ENCODE results near the gene C13orf46. TPM values are rescaled to one million over a fixed set of nuclear protein-coding genes. Genes with fewer than 3 reads are reported as not detected.
A peak's percentile ranks its signal among the peaks of the same experiment; 100 is the strongest.

The C13orf46 gene
- total RNA-seq, 1 donor from 2014 or later = not detected

- Mint-ChIP-seq H3K27ac (peak overlapping the region; percentile 72), H3K9me3 (no peaks in the 10 kb centered on the region), H3K27me3 (ENCODE audit: insufficient read depth, low read depth) (no peaks in the 10 kb centered on the region), H3K36me3 (peaks cover 12% of the 10 kb centered on the region), H3K4me1 (no peaks in the 10 kb centered on the region), H3K4me3 (no peak overlapping the region)
- H3K36me3 ChIP-seq = no peaks in the 10 kb centered on the region
- H2AFZ ChIP-seq (replicated peaks) = no peak overlapping the region
- H3K9ac ChIP-seq = no peak overlapping the region
- no peaks in the 10 kb centered on the region for H4K20me1 ChIP-seq (ENCODE audit: low read depth)
- H3K27ac ChIP-seq = no peak overlapping the region
- H3F3A ChIP-seq (ENCODE audit: low read depth) = no peaks in the 10 kb centered on the region
- H3K27me3 ChIP-seq = no peaks in the 10 kb centered on the region
- H3K4me2 ChIP-seq = no peak overlapping the region
- TF ChIP-seq EZH2 (IDR thresholded peaks at IDR 0.05) (no peak), CTCF (IDR thresholded peaks at IDR 0.05) (no peak), EZH2phosphoT487 (IDR thresholded peaks at IDR 0.05) (no peak)
- H3K4me1 ChIP-seq = no peaks in the 10 kb centered on the region
- H3K9me3 ChIP-seq (ENCODE audit: low read depth) = no peaks in the 10 kb centered on the region
- no peak overlapping the region for H3K4me3 ChIP-seq
- DNase-seq (ENCODE audit: low spot score) = no peak
- H3K79me2 ChIP-seq (ENCODE audit: low read depth) = no peaks in the 10 kb centered on the region
Measured at GRCh38 chr13:114008964-114009589, 35.2 kb upstream of the C13orf46 start.

- no peaks in the 10 kb centered on the region for H3K4me1 Mint-ChIP-seq
- no peak overlapping the region for H3K4me3 Mint-ChIP-seq
- no peak overlapping the region for H3K27ac ChIP-seq
Measured at GRCh38 chr13:114007566-114007965, 33.7 kb upstream of the C13orf46 start.

GRCh38 chr13:114005206-114005724, 31.4 kb upstream of the C13orf46 start:
- Histone ChIP-seq H3F3A (ENCODE audit: low read depth) (no peaks in the 10 kb centered on the region), H3K27me3 (no peaks in the 10 kb centered on the region), H3K4me3 (no peak overlapping the region), H3K9me3 (ENCODE audit: low read depth) (no peaks in the 10 kb centered on the region), H4K20me1 (ENCODE audit: low read depth) (no peaks in the 10 kb centered on the region), H3K4me1 (no peaks in the 10 kb centered on the region), H3K4me2 (no peak overlapping the region), H3K27ac (no peak overlapping the region), H3K79me2 (ENCODE audit: low read depth) (no peaks in the 10 kb centered on the region), H2AFZ (replicated peaks) (no peak overlapping the region), H3K9ac (no peak overlapping the region), H3K36me3 (no peaks in the 10 kb centered on the region)
- no peak for DNase-seq (ENCODE audit: low spot score)
- H3K4me1 Mint-ChIP-seq = no peaks in the 10 kb centered on the region
- H3K9me3 Mint-ChIP-seq = no peaks in the 10 kb centered on the region
- H3K27ac Mint-ChIP-seq = no peak overlapping the region
- H3K4me3 Mint-ChIP-seq = peak overlapping the region; percentile 21
- TF ChIP-seq EZH2 (IDR thresholded peaks at IDR 0.05) (no peak), EZH2phosphoT487 (IDR thresholded peaks at IDR 0.05) (no peak), CTCF (IDR thresholded peaks at IDR 0.05) (no peak)
- peaks cover 6% of the 10 kb centered on the region for H3K36me3 Mint-ChIP-seq
- H3K27me3 Mint-ChIP-seq (ENCODE audit: insufficient read depth, low read depth) = no peaks in the 10 kb centered on the region

More at GRCh38 chr13:114007566-114007965, 33.7 kb upstream of the C13orf46 start:
- TF ChIP-seq CTCF (IDR thresholded peaks at IDR 0.05) (no peak), EZH2 (IDR thresholded peaks at IDR 0.05) (no peak), EZH2phosphoT487 (IDR thresholded peaks at IDR 0.05) (no peak)
- Histone ChIP-seq H3K79me2 (ENCODE audit: low read depth) (no peaks in the 10 kb centered on the region), H3F3A (ENCODE audit: low read depth) (no peaks in the 10 kb centered on the region), H3K9me3 (ENCODE audit: low read depth) (no peaks in the 10 kb centered on the region), H3K9ac (no peak overlapping the region), H3K27me3 (no peaks in the 10 kb centered on the region), H3K4me1 (no peaks in the 10 kb centered on the region), H3K4me2 (no peak overlapping the region), H4K20me1 (ENCODE audit: low read depth) (no peaks in the 10 kb centered on the region), H3K4me3 (no peak overlapping the region), H2AFZ (replicated peaks) (no peak overlapping the region), H3K36me3 (no peaks in the 10 kb centered on the region)
- Mint-ChIP-seq H3K27me3 (ENCODE audit: insufficient read depth, low read depth) (no peaks in the 10 kb centered on the region), H3K9me3 (no peaks in the 10 kb centered on the region), H3K27ac (peak overlapping the region; percentile 83), H3K36me3 (peaks cover 12% of the 10 kb centered on the region)
- no peak for DNase-seq (ENCODE audit: low spot score)
